ENCODE measurements around the gene ROCK1. TPM values are rescaled to one million over a fixed set of nuclear protein-coding genes. Genes with fewer than 3 reads are reported as not detected.
"Not testable (repeated sequence)": the region's sequence is repeated elsewhere in the genome, so short reads cannot be mapped to it uniquely, and the experiment has no call there.

Gene ROCK1
- polyA plus RNA-seq (2013, experiment 1 of 2) = 25.0 TPM
- polyA plus RNA-seq (2013, experiment 2 of 2) = 29.6 TPM

DNA sequence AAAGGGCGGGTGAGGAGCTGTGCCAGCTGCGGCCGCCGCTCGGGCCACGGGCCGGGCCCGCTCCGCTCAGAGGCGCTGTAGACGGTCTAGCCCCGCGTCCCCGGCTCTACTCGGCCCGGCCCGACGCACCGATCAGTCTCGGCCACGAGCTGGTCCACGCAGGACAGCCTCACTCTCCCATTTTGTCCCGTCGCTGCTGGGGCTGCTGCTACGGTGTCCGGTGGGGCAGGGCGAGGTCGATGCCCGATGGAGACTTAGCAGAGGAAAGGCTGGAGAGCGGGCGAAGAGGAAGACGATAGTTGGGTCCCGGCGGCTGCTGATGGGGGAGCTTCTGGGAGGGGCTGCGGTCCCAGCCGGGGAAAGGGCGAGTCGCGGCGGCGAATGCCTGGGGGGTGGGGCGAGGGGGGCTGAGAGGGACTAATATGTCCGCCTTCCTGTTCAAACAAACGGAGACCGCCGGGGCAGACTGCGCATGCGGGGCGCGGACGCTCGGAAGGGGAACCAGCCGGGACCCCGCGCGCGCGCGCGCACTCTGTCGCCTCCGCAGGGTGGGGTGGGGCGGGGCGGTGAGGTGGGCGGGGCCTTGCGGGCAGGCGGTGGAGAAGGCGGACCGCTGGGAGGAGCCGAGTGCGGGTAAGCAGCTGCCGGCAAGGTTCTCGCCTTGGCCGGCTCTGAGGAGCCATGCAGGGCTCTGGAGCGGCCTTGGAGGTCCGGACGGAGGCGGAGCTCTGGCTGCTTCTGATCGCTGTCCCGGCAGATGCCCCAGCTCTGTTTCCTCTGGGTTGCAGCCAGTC lies at the start of gene ROCK1:
Gene ROCK1 (minus strand): TSS at position 468 of the 794 bp plus-strand sequence. CDS start 903 bp downstream, outside the sequence.
- Histone ChIP-seq H3K4me1 (ENCODE audit: insufficient read depth, low read length) (peaks cover 28% of the 10 kb centered on the region), H3K4me3 (ENCODE audit: low read length) (peak within 1 kb of the TSS; percentile 96), H3K27ac (ENCODE audit: low read depth, low read length) (peak within 1 kb of the TSS; percentile 85), H3K27me3 (ENCODE audit: insufficient read depth, low read length) (peaks cover 13% of the 10 kb centered on the region), H3K9me3 (ENCODE audit: insufficient read depth, low read depth, low read length) (no peaks in the 10 kb centered on the region), H3K9ac (ENCODE audit: low read depth, low read length) (peak within 1 kb of the TSS; percentile 93), H3K36me3 (ENCODE audit: insufficient read depth, low read length) (no peaks in the 10 kb centered on the region)
- under 1% methylated on average over 80 of the region's 80 CpGs for WGBS

DNA sequence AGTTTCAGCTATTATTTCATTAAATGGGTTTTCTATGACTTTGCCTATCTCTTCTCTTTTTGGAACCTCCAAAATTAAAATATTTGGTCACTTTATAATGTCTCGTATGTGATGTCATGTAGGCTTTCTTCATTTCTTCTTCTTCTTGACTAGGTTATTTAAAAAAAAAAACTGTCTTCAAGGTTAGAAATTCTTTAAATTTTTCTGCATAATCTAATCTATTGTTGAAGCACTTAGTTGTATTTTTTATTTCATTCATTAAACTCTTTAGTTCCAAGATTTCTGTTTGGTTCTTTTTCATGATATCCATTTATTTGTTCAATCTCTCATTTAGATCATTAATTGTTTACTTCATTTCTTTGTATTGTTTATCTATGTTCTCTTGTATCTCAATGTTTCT lies 43.8 kb upstream of the ROCK1 start:
- H3K4me3 ChIP-seq (ENCODE audit: low read length) = no peak overlapping the region
- H3K27me3 ChIP-seq (ENCODE audit: insufficient read depth, low read length) = no peaks in the 10 kb centered on the region
- H3K36me3 ChIP-seq (ENCODE audit: insufficient read depth, low read length) = no peaks in the 10 kb centered on the region
- H3K27ac ChIP-seq (ENCODE audit: low read depth, low read length) = no peak overlapping the region
- WGBS = no CpG with 5 or more reads among the region's 1 CpG
- H3K9ac ChIP-seq (ENCODE audit: low read depth, low read length) = no peak overlapping the region
- no peaks in the 10 kb centered on the region for H3K9me3 ChIP-seq (ENCODE audit: insufficient read depth, low read depth, low read length)
- H3K4me1 ChIP-seq (ENCODE audit: insufficient read depth, low read length) = no peaks in the 10 kb centered on the region

DNA sequence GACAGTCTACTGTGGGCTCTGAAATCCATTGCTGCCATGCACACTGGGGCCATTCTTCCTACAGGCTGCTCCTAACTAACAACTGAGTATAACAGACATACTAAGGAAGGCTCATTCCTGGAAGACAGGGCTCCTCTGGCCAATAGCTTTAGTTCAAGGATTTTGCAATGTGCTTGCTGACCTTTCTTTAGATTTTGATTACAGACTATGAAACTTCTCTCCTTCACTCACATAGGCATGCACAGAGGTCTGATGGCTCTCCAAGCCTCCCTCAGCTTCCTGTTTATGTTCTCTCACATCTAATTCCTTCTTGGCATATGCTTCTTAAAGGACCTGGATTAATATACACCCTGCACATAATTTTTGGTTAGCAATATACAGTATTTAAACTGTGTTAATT lies 34.4 kb upstream of the ROCK1 start:
- Histone ChIP-seq H3K9me3 (ENCODE audit: insufficient read depth, low read depth, low read length) (no peaks in the 10 kb centered on the region), H3K27ac (ENCODE audit: low read depth, low read length) (no peak overlapping the region), H3K27me3 (ENCODE audit: insufficient read depth, low read length) (no peaks in the 10 kb centered on the region), H3K9ac (ENCODE audit: low read depth, low read length) (no peak overlapping the region), H3K4me1 (ENCODE audit: insufficient read depth, low read length) (no peaks in the 10 kb centered on the region), H3K4me3 (ENCODE audit: low read length) (no peak overlapping the region), H3K36me3 (ENCODE audit: insufficient read depth, low read length) (no peaks in the 10 kb centered on the region)

DNA sequence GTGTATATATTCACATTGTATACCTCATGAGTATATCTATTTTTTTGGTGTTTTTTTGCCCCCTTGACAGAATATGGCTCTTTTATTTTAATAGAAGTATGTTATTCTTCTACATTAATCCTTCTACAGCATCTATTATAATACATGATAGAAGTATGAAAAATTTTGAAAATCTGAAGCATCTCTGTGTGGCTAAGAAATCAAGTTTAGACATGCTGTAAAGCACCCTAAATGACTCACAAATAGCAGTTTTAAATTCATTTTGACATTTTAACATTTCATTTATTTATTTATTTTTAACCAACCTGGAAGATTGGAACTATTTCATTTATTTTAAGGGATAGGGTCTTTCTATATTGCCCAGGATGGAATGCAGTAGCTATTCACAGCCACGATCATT lies 33.8 kb upstream of the ROCK1 start:
- H3K4me3 ChIP-seq (ENCODE audit: low read length) = no peak overlapping the region
- H3K9ac ChIP-seq (ENCODE audit: low read depth, low read length) = no peak overlapping the region
- H3K36me3 ChIP-seq (ENCODE audit: insufficient read depth, low read length) = no peaks in the 10 kb centered on the region
- H3K27ac ChIP-seq (ENCODE audit: low read depth, low read length) = no peak overlapping the region
- no peaks in the 10 kb centered on the region for H3K4me1 ChIP-seq (ENCODE audit: insufficient read depth, low read length)
- H3K27me3 ChIP-seq (ENCODE audit: insufficient read depth, low read length) = no peaks in the 10 kb centered on the region
- WGBS = 88% methylated on average over 1 of the region's 1 CpG
- H3K9me3 ChIP-seq (ENCODE audit: insufficient read depth, low read depth, low read length) = no peaks in the 10 kb centered on the region

DNA sequence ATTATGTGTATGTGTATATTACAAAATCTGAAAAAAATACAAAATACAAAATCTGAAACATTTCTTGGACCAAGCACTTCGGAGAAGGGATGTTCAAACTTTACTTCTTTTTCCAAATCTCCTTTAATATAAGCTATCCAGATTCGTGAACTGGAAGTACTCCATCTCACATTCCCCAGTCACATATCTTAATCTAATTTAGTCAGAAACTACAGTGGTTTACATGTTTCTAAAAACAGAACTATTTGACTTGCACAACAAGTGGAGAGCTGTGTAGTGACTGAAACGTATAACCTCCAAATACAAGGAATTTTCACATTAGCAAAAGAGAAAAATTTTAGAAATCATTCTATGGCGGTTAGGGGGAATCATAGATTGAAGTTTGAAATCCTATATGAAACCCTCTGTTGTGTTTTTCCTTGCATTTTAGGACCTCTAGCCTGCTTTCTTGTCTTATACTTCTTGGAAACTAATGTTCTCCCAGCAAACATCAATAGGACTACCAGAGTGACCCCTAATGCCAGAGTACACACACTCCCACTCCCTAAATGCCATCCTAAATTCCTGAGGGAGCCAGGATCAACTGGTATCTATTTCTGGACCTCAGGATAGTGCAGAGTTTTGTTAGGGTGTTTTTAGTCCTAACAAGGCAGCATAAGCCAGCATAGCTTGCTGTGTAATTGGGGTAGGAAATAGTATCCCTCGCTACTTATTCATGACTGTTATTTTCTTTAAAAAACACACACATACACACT lies 30.2 kb upstream of the ROCK1 start:
- no peaks in the 10 kb centered on the region for H3K4me1 ChIP-seq (ENCODE audit: insufficient read depth, low read length)
- WGBS = 82% methylated on average over 4 of the region's 5 CpGs
- no peaks in the 10 kb centered on the region for H3K27me3 ChIP-seq (ENCODE audit: insufficient read depth, low read length)
- no peak overlapping the region for H3K27ac ChIP-seq (ENCODE audit: low read depth, low read length)
- H3K36me3 ChIP-seq (ENCODE audit: insufficient read depth, low read length) = no peaks in the 10 kb centered on the region
- no peak overlapping the region for H3K4me3 ChIP-seq (ENCODE audit: low read length)
- peaks cover 3% of the 10 kb centered on the region; the same call in 1 of the 2 replicates for H3K9me3 ChIP-seq (ENCODE audit: insufficient read depth, low read depth, low read length)
- H3K9ac ChIP-seq (ENCODE audit: low read depth, low read length) = no peak overlapping the region

DNA sequence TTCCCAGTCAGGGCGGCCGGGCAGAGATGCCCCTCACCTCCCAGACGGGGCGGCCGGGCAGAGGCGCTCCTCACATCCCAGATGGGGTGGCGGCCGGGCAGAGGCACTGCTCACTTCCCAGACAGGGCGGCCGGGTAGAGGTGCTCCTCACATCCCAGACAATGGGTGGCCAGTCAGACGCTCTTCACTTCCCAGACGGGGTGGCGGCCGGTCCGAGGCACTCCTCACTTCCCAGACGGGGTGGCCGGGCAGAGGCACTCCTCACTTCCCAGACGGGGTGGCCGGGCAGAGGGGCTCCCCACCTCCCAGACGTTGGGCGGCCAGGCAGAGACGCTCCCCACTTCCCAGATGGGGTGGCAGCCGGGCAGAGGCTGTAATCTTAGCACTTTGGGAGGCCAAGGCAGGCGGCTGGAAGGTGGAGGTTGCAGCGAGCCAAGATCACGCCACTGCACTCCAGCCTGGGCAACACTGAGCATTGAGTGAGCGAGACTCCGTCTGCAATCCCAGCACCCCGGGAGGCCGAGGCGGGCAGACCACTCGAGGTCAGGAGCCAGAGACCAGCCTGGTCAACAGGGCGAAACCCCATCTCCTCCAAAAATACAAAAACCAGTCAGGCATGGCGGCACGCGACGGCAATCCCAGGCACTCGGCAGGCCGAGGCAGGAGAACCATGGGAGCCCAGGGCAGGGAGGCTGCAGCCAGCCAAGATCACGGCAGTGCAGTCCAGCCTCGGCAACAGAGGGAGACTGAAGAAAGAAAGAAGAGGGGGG lies 26.3 kb upstream of the ROCK1 start:
- H3K9ac ChIP-seq (ENCODE audit: low read depth, low read length); H3K4me3 ChIP-seq (ENCODE audit: low read length); H3K27me3 ChIP-seq (ENCODE audit: insufficient read depth, low read length); H3K27ac ChIP-seq (ENCODE audit: low read depth, low read length); H3K4me1 ChIP-seq (ENCODE audit: insufficient read depth, low read length); H3K9me3 ChIP-seq (ENCODE audit: insufficient read depth, low read depth, low read length); H3K36me3 ChIP-seq (ENCODE audit: insufficient read depth, low read length): not testable (repeated sequence)
- 95% methylated on average over 40 of the region's 41 CpGs for WGBS

DNA sequence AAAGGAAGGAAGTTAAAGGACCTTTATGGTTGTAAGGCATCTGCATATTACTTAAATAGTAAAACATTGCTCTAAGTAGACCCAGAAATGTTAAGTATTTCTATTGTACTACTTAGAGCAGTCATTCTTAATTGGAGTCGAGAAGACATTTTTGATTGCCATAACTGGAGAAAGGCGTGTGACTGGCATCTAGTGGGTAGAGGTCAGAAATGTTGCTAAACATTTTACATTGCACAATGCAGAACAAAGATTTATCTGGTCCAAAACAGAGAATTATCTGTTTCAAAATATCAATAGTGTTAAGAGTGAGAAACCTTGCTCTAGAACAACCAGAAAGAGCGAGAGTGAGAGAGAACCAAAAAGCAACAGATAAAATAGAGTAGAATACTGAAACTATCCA lies 23.3 kb upstream of the ROCK1 start:
- 88% methylated on average over 2 of the region's 3 CpGs for WGBS
- Histone ChIP-seq H3K4me3 (ENCODE audit: low read length) (no peak overlapping the region), H3K4me1 (ENCODE audit: insufficient read depth, low read length) (no peaks in the 10 kb centered on the region), H3K27ac (ENCODE audit: low read depth, low read length) (no peak overlapping the region), H3K36me3 (ENCODE audit: insufficient read depth, low read length) (no peaks in the 10 kb centered on the region), H3K9ac (ENCODE audit: low read depth, low read length) (no peak overlapping the region), H3K9me3 (ENCODE audit: insufficient read depth, low read depth, low read length) (peaks cover 3% of the 10 kb centered on the region; the same call in 1 of the 2 replicates), H3K27me3 (ENCODE audit: insufficient read depth, low read length) (no peaks in the 10 kb centered on the region)

DNA sequence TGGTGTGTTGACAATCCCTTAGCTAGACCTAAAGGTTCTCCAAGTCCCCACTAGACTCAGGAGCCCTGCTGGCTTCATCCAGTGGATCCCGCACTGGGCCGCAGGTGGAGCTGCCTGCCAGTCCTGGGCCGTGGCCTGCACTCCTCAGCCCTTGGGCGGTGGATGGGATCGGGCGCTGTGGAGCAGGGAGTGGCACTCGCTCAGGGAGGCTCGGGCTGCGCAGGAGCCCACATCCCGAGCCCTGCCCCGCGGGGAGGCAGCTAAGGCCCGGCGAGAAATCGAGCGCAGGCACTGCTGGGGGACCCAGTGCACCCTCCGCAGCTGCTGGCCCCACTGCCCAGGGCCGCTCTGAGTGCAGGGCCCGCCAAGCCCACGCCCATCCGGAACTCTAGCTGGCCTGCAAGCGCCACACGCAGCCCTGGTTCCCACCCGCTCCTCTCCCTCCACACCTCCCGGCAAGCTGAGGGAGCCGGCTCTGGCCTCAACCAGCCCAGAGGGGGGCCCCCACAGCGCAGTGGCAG lies 20.8 kb upstream of the ROCK1 start:
- H3K9me3 ChIP-seq (ENCODE audit: insufficient read depth, low read depth, low read length) = no peaks in the 10 kb centered on the region
- no peak overlapping the region for H3K9ac ChIP-seq (ENCODE audit: low read depth, low read length)
- no peak overlapping the region for H3K4me3 ChIP-seq (ENCODE audit: low read length)
- no peaks in the 10 kb centered on the region for H3K36me3 ChIP-seq (ENCODE audit: insufficient read depth, low read length)
- H3K4me1 ChIP-seq (ENCODE audit: insufficient read depth, low read length) = no peaks in the 10 kb centered on the region
- no peak overlapping the region for H3K27ac ChIP-seq (ENCODE audit: low read depth, low read length)
- H3K27me3 ChIP-seq (ENCODE audit: insufficient read depth, low read length) = no peaks in the 10 kb centered on the region
- 93% methylated on average over 27 of the region's 27 CpGs for WGBS

DNA sequence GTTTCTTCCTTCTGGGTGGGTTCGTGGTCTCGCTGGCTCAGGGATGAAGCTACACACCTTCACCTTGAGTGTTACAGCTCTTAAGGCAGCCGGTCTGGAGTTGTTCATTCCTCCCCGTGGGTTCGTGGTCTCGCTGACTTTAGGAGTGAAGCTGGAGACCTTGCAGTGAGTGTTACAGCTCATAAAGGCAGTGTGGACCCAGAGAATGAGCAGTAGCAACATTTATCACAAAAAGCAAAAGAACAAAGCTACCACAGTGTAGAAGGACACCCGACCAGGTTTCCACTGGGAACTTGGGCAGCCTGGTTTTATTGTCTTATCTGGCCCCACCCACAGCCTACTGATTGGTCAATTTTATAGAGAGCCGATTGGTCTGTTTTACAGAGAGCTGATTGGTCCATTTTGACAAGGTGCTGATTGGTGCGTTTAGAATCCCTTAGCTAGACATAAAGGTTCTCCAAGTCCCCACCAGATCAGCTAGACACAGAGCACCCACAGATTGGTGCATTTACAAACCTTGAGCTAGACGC lies 20.1 kb upstream of the ROCK1 start:
- no peaks in the 10 kb centered on the region for H3K4me1 ChIP-seq (ENCODE audit: insufficient read depth, low read length)
- WGBS = 94% methylated on average over 10 of the region's 10 CpGs
- H3K36me3 ChIP-seq (ENCODE audit: insufficient read depth, low read length) = no peaks in the 10 kb centered on the region

DNA sequence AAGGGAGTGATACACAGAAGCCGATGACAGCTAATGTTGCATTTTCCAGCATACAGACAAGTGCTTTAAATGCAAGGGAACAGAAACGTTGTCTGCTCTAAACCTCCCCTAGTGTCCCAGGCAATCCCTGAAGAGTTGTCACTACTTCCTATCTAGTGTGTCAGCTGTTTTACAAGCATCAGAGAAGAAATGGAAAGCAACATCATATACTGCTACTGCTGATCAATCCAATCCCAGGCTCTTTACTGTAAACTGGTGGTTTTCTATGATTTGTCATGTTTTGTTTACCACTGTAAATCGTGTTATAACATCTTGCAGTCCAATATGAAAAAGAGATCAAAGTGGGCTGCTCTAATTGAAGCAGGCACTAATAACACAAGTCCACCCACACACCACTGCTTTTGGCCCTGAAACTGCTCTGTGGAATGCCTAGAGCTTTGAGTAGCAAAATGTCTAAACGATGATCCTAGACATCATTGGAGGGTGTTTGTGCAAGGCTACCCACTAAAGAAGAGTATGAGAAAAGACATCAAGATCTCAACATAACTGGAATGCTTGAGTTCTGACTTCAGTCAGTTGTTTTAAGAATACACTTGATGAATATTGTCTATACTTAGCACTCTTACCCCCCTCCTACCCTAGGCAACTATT lies 18.1 kb upstream of the ROCK1 start:
- Histone ChIP-seq H3K9me3 (ENCODE audit: insufficient read depth, low read depth, low read length) (no peaks in the 10 kb centered on the region), H3K9ac (ENCODE audit: low read depth, low read length) (no peak overlapping the region), H3K27me3 (ENCODE audit: insufficient read depth, low read length) (no peaks in the 10 kb centered on the region), H3K4me1 (ENCODE audit: insufficient read depth, low read length) (no peaks in the 10 kb centered on the region), H3K36me3 (ENCODE audit: insufficient read depth, low read length) (no peaks in the 10 kb centered on the region), H3K4me3 (ENCODE audit: low read length) (no peak overlapping the region), H3K27ac (ENCODE audit: low read depth, low read length) (no peak overlapping the region)
- 87% methylated on average over 4 of the region's 4 CpGs for WGBS

More for the DNA sequence above, 20.1 kb upstream of the ROCK1 start:
- H3K27ac ChIP-seq (ENCODE audit: low read depth, low read length) = no peak overlapping the region
- no peak overlapping the region for H3K4me3 ChIP-seq (ENCODE audit: low read length)
- H3K27me3 ChIP-seq (ENCODE audit: insufficient read depth, low read length) = no peaks in the 10 kb centered on the region
- no peaks in the 10 kb centered on the region for H3K9me3 ChIP-seq (ENCODE audit: insufficient read depth, low read depth, low read length)
- H3K9ac ChIP-seq (ENCODE audit: low read depth, low read length) = no peak overlapping the region

Measured in HUES64 (cell line).